ENCODE results near the gene TTC34.
"Not testable (repeated sequence)": the region's sequence is repeated elsewhere in the genome, so short reads cannot be mapped to it uniquely, and the experiment has no call there.

TTC34 gene

GRCh38 chr1:2786329-2787162 lies 14.9 kb downstream of the TTC34 start:
- H3K4me2 ChIP-seq (ENCODE audit: low read length), result no peak overlapping the region
- H3K9ac ChIP-seq (ENCODE audit: low read depth, low read length), result no peak overlapping the region
- no peaks in the 10 kb centered on the region for H3K4me1 ChIP-seq (ENCODE audit: control insufficient read depth, insufficient read depth, low read length)
- H3K27me3 ChIP-seq (ENCODE audit: control insufficient read depth, insufficient read depth, low read length), result no peaks in the 10 kb centered on the region
- no peaks in the 10 kb centered on the region for H3K9me3 ChIP-seq (replicated peaks; ENCODE audit: low read length)
- no peak overlapping the region for H3K4me3 ChIP-seq (ENCODE audit: low read length)
- H3K36me3 ChIP-seq (ENCODE audit: insufficient read depth, low read length), result no peaks in the 10 kb centered on the region

GRCh38 chr1:2785631-2786328 lies 15.7 kb downstream of the TTC34 start:
- Histone ChIP-seq H3K9ac (ENCODE audit: low read depth, low read length) (no peak overlapping the region), H3K9me3 (replicated peaks; ENCODE audit: low read length) (no peaks in the 10 kb centered on the region), H3K4me3 (ENCODE audit: low read length) (no peak overlapping the region), H3K27me3 (ENCODE audit: control insufficient read depth, insufficient read depth, low read length) (no peaks in the 10 kb centered on the region), H3K36me3 (ENCODE audit: insufficient read depth, low read length) (no peaks in the 10 kb centered on the region), H3K4me2 (ENCODE audit: low read length) (no peak overlapping the region), H3K4me1 (ENCODE audit: control insufficient read depth, insufficient read depth, low read length) (no peaks in the 10 kb centered on the region)

- no peak overlapping the region for H3K9ac ChIP-seq (ENCODE audit: low read depth, low read length)
- H3K4me3 ChIP-seq (ENCODE audit: low read length), result no peak overlapping the region
- no peaks in the 10 kb centered on the region for H3K27me3 ChIP-seq (ENCODE audit: control insufficient read depth, insufficient read depth, low read length)
- H3K4me1 ChIP-seq (ENCODE audit: control insufficient read depth, insufficient read depth, low read length), result no peaks in the 10 kb centered on the region
- no peaks in the 10 kb centered on the region for H3K9me3 ChIP-seq (replicated peaks; ENCODE audit: low read length)
- H3K36me3 ChIP-seq (ENCODE audit: insufficient read depth, low read length), result no peaks in the 10 kb centered on the region
- no peak overlapping the region for H3K4me2 ChIP-seq (ENCODE audit: low read length)
These were observed 16.5 kb downstream of the TTC34 start for GRCh38 chr1:2784854-2785630.

GRCh38 chr1:2783435-2784397 lies 17.8 kb downstream of the TTC34 start:
- Histone ChIP-seq H3K36me3 (ENCODE audit: insufficient read depth, low read length) (no peaks in the 10 kb centered on the region), H3K4me1 (ENCODE audit: control insufficient read depth, insufficient read depth, low read length) (no peaks in the 10 kb centered on the region), H3K4me3 (ENCODE audit: low read length) (no peak overlapping the region), H3K4me2 (ENCODE audit: low read length) (no peak overlapping the region), H3K9ac (ENCODE audit: low read depth, low read length) (no peak overlapping the region), H3K27me3 (ENCODE audit: control insufficient read depth, insufficient read depth, low read length) (no peaks in the 10 kb centered on the region), H3K9me3 (replicated peaks; ENCODE audit: low read length) (no peaks in the 10 kb centered on the region)

GRCh38 chr1:2783069-2783434 lies 18.4 kb downstream of the TTC34 start:
- Histone ChIP-seq H3K36me3 (ENCODE audit: insufficient read depth, low read length) (no peaks in the 10 kb centered on the region), H3K9ac (ENCODE audit: low read depth, low read length) (no peak overlapping the region), H3K4me3 (ENCODE audit: low read length) (no peak overlapping the region)

GRCh38 chr1:2781627-2782026 lies 19.9 kb downstream of the TTC34 start:
- no peak overlapping the region for H3K9ac ChIP-seq (ENCODE audit: low read depth, low read length)
- H3K4me2 ChIP-seq (ENCODE audit: low read length), result no peak overlapping the region
- H3K4me3 ChIP-seq (ENCODE audit: low read length), result no peak overlapping the region
- H3K9me3 ChIP-seq (replicated peaks; ENCODE audit: low read length), result no peaks in the 10 kb centered on the region
- H3K27me3 ChIP-seq (ENCODE audit: control insufficient read depth, insufficient read depth, low read length), result no peaks in the 10 kb centered on the region
- no peaks in the 10 kb centered on the region for H3K4me1 ChIP-seq (ENCODE audit: control insufficient read depth, insufficient read depth, low read length)
- H3K36me3 ChIP-seq (ENCODE audit: insufficient read depth, low read length), result no peaks in the 10 kb centered on the region

More at GRCh38 chr1:2783069-2783434, 18.4 kb downstream of the TTC34 start:
- Histone ChIP-seq H3K4me2 (ENCODE audit: low read length) (no peak overlapping the region), H3K4me1 (ENCODE audit: control insufficient read depth, insufficient read depth, low read length) (no peaks in the 10 kb centered on the region), H3K27me3 (ENCODE audit: control insufficient read depth, insufficient read depth, low read length) (no peaks in the 10 kb centered on the region), H3K9me3 (replicated peaks; ENCODE audit: low read length) (no peaks in the 10 kb centered on the region)

GRCh38 chr1:2778220-2778592 lies 23.3 kb downstream of the TTC34 start:
- no peaks in the 10 kb centered on the region for H3K9me3 ChIP-seq (replicated peaks; ENCODE audit: low read length)
- no peak overlapping the region for H3K4me2 ChIP-seq (ENCODE audit: low read length)
- H3K36me3 ChIP-seq (ENCODE audit: insufficient read depth, low read length), result no peaks in the 10 kb centered on the region
- no peaks in the 10 kb centered on the region for H3K27me3 ChIP-seq (ENCODE audit: control insufficient read depth, insufficient read depth, low read length)
- no peak overlapping the region for H3K4me3 ChIP-seq (ENCODE audit: low read length)
- no peak overlapping the region for H3K9ac ChIP-seq (ENCODE audit: low read depth, low read length)
- no peaks in the 10 kb centered on the region for H3K4me1 ChIP-seq (ENCODE audit: control insufficient read depth, insufficient read depth, low read length)

GRCh38 chr1:2777424-2778219 lies 23.9 kb downstream of the TTC34 start:
- Histone ChIP-seq H3K4me1 (ENCODE audit: control insufficient read depth, insufficient read depth, low read length) (no peaks in the 10 kb centered on the region), H3K36me3 (ENCODE audit: insufficient read depth, low read length) (no peaks in the 10 kb centered on the region), H3K27me3 (ENCODE audit: control insufficient read depth, insufficient read depth, low read length) (no peaks in the 10 kb centered on the region), H3K9ac (ENCODE audit: low read depth, low read length) (no peak overlapping the region), H3K4me3 (ENCODE audit: low read length) (no peak overlapping the region), H3K4me2 (ENCODE audit: low read length) (no peak overlapping the region), H3K9me3 (replicated peaks; ENCODE audit: low read length) (no peaks in the 10 kb centered on the region)

GRCh38 chr1:2775333-2775732 lies 26.2 kb downstream of the TTC34 start:
- not testable (repeated sequence) for H3K9ac ChIP-seq (ENCODE audit: low read depth, low read length); H3K4me2 ChIP-seq (ENCODE audit: low read length); H3K4me1 ChIP-seq (ENCODE audit: control insufficient read depth, insufficient read depth, low read length); H3K9me3 ChIP-seq (replicated peaks; ENCODE audit: low read length); H3K36me3 ChIP-seq (ENCODE audit: insufficient read depth, low read length); H3K4me3 ChIP-seq (ENCODE audit: low read length); H3K27me3 ChIP-seq (ENCODE audit: control insufficient read depth, insufficient read depth, low read length)

- not testable (repeated sequence) for H3K9ac ChIP-seq (ENCODE audit: low read depth, low read length); H3K9me3 ChIP-seq (replicated peaks; ENCODE audit: low read length); H3K4me3 ChIP-seq (ENCODE audit: low read length); H3K4me1 ChIP-seq (ENCODE audit: control insufficient read depth, insufficient read depth, low read length); H3K27me3 ChIP-seq (ENCODE audit: control insufficient read depth, insufficient read depth, low read length); H3K36me3 ChIP-seq (ENCODE audit: insufficient read depth, low read length); H3K4me2 ChIP-seq (ENCODE audit: low read length)
These were observed 33.4 kb downstream of the TTC34 start for GRCh38 chr1:2768052-2768451.

Measured in skeletal muscle satellite cell (primary cell).